ENCODE measurements around the gene NFE2L2. TPM values are rescaled to one million over a fixed set of nuclear protein-coding genes. Genes with fewer than 3 reads are reported as not detected.

NFE2L2 gene
- total and polyA plus RNA-seq, 2 donors, result 46.6 to 91.7 TPM

DNA sequence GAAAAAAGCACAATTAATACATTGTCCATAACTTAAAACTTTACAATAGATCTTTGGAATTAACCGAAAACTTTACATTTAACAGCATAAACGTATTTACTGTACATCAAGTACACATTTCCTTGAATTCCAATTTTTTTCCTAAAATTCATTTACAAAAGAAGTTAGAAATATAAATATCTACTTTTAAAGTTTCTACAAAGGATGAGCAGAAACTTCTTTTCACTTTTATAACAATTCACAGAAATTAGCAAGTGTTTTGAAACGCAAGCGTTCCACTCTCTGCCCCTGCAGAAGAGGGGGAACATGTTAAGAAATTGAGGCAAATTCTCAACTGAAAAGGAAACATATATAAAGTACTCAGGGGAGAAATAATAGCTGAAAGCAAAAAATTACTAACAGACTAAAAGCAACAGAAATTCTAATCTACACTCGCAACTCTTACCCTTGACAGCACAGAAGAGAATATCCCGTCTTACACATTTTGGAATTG lies 1.5 kb downstream of the NFE2L2 start:
- H3K9me3 ChIP-seq (ENCODE audit: control insufficient read depth in 2 of 2, insufficient read depth in 1 of 2, low read length in 1 of 2), result no peaks in the 10 kb centered on the region
- 2% methylated on average over 6 of the region's 6 CpGs for WGBS
- H3K4me1 ChIP-seq (ENCODE audit: control insufficient read depth in 2 of 2, insufficient read depth in 2 of 2, low read length in 2 of 2), result peaks cover 13 to 15% of the 10 kb centered on the region in 2 donors
- peak overlapping the region; percentile 85 to 98 for H3K27ac ChIP-seq (ENCODE audit: low read depth in 1 of 2, low read length in 1 of 2)
- no peaks in the 10 kb centered on the region for H3K27me3 ChIP-seq (ENCODE audit: control insufficient read depth in 2 of 2, insufficient read depth in 1 of 2, low read length in 1 of 2)
- H3K36me3 ChIP-seq (ENCODE audit: control insufficient read depth in 2 of 2, insufficient read depth in 2 of 2, low read length in 1 of 2), result no peaks in the 10 kb centered on the region
- DNase-seq (ENCODE audit: low read depth in 6 of 9, low spot score in 9 of 9), result no peak
- peak overlapping the region; percentile 90 to 96 for H3K4me3 ChIP-seq (ENCODE audit: low read length in 2 of 2)

DNA sequence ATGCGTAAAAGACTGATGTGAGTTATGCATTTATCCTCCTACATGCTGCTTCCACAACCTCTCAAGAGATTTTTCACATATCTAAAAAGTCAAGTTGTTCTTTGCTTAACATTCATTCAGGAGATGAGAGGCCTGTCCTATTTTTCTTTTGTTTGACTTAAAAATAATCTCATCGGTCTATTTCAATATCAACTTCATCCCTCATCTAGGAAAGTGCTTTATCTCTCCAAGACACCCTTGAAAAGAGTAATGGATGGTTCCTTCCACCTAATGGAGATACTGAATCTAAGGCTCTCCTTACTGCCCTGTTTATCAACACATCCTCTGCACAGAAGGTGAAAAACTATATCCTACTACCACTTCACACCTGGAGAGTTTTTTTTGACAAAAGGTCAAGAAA lies 2.4 kb downstream of the NFE2L2 start:
- DNase-seq (ENCODE audit: low read depth in 6 of 9, low spot score in 9 of 9), result peak in 1 of 9 donors; percentile 25
- peak overlapping the region; percentile 36 to 90 for H3K4me3 ChIP-seq (ENCODE audit: low read length in 2 of 2)
- H3K9me3 ChIP-seq (ENCODE audit: control insufficient read depth in 2 of 2, insufficient read depth in 1 of 2, low read length in 1 of 2), result no peaks in the 10 kb centered on the region
- WGBS, result 48% methylated on average over 2 of the region's 2 CpGs
- no peaks in the 10 kb centered on the region for H3K27me3 ChIP-seq (ENCODE audit: control insufficient read depth in 2 of 2, insufficient read depth in 1 of 2, low read length in 1 of 2)
- H3K27ac ChIP-seq (ENCODE audit: low read depth in 1 of 2, low read length in 1 of 2), result peak overlapping the region in 1 of 2 donors; percentile 2
- no peaks in the 10 kb centered on the region for H3K36me3 ChIP-seq (ENCODE audit: control insufficient read depth in 2 of 2, insufficient read depth in 2 of 2, low read length in 1 of 2)
- H3K4me1 ChIP-seq (ENCODE audit: control insufficient read depth in 2 of 2, insufficient read depth in 2 of 2, low read length in 2 of 2), result peaks cover 18 to 21% of the 10 kb centered on the region in 2 donors

DNA sequence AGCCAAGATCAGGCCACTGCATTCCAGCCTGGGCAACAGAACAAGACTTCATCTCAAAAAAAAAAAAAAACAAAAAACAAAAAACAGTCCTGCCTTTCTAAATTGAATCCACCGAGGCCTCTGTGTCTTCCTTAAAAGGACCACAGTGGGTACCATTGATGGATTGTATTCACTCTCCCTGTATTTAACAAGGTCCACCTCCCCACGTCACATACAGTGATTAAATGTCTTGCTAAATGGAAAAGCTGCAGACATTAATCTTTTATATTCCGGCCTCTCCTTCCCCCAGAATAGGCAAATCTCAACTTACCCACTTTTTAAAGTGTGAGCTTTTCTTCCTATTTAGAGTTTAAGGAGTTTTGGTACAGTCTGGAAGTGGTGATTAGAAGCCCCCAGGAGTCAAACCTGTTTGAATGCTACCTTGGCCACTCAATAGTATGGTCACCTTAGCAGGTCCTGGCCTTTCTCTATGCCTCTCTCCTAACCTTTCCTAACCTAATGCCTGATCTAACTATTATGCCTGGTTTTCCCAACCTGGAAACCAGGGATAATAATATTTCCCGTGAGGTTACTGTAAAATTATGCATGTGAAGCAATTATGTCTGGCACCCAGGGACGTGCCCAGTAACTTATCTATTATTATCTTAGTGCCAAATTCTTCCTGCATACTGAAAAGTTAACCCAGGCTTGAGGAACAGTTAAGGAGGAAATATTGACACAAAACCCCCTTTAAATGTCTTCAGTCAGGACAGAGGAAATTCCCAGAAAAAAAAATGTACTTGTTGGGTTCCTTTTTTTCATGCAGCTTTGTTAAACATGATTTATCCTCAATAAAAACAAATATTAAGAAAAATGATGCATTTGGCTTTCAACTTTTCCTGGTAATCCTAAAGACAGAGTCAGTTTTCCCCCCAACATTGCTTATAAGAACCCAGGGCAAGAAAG lies 3.1 kb downstream of the NFE2L2 start:
- WGBS, result 70% methylated on average over 5 of the region's 5 CpGs
- H3K27me3 ChIP-seq (ENCODE audit: control insufficient read depth in 2 of 2, insufficient read depth in 1 of 2, low read length in 1 of 2), result no peaks in the 10 kb centered on the region
- peaks cover 20 to 21% of the 10 kb centered on the region in 2 donors for H3K4me1 ChIP-seq (ENCODE audit: control insufficient read depth in 2 of 2, insufficient read depth in 2 of 2, low read length in 2 of 2)
- H3K9me3 ChIP-seq (ENCODE audit: control insufficient read depth in 2 of 2, insufficient read depth in 1 of 2, low read length in 1 of 2), result no peaks in the 10 kb centered on the region
- DNase-seq (ENCODE audit: low read depth in 6 of 9, low spot score in 9 of 9), result no peak
- H3K4me3 ChIP-seq (ENCODE audit: low read length in 2 of 2), result peak overlapping the region; percentile 36 to 90
- H3K27ac ChIP-seq (ENCODE audit: low read depth in 1 of 2, low read length in 1 of 2), result no peak overlapping the region
- H3K36me3 ChIP-seq (ENCODE audit: control insufficient read depth in 2 of 2, insufficient read depth in 2 of 2, low read length in 1 of 2), result no peaks in the 10 kb centered on the region

DNA sequence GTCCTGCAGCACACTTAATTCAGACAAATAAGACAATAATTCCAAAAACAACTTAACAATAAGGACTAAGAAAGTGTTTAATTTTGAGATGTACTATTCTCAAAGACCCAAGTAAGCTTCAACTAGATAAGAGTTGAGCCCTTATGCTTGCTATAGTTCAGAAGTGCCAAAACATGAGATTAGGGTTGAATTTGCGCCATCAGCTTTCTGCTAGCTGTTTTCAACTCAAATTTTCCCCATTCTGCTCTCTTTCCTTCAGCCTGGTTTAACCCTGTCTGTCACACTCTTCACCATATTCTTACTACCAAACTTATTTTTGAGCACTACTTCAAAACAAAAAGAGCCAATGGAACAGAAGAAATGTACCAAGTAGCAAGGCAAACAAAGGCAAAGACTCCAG lies 4.1 kb downstream of the NFE2L2 start:
- Histone ChIP-seq H3K36me3 (ENCODE audit: control insufficient read depth in 2 of 2, insufficient read depth in 2 of 2, low read length in 1 of 2) (no peaks in the 10 kb centered on the region), H3K27me3 (ENCODE audit: control insufficient read depth in 2 of 2, insufficient read depth in 1 of 2, low read length in 1 of 2) (no peaks in the 10 kb centered on the region), H3K27ac (ENCODE audit: low read depth in 1 of 2, low read length in 1 of 2) (no peak overlapping the region), H3K4me3 (ENCODE audit: low read length in 2 of 2) (no peak overlapping the region), H3K9me3 (ENCODE audit: control insufficient read depth in 2 of 2, insufficient read depth in 1 of 2, low read length in 1 of 2) (no peaks in the 10 kb centered on the region), H3K4me1 (ENCODE audit: control insufficient read depth in 2 of 2, insufficient read depth in 2 of 2, low read length in 2 of 2) (peaks cover 18 to 24% of the 10 kb centered on the region in 2 donors)
- WGBS, result 91% methylated on average over 1 of the region's 1 CpG
- no peak for DNase-seq (ENCODE audit: low read depth in 6 of 9, low spot score in 9 of 9)

DNA sequence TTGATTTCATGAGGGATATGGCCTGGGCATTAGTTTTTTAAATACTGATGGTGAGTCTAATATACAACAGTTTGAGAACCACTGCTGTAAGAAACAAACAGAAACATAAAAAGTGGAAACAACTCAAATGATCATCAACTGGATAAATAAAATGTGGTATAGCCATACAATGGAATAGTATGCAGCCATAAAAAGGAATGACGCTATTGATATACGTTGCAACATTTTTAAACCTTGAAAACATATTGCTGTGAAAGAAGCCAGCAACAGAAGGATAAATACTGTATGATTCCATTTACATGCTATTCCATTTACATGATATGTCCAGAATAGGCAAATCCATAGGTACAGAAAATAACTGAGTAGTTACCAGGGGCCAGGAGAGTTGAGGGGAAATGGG lies 6.5 kb downstream of the NFE2L2 start:
- no peaks in the 10 kb centered on the region for H3K9me3 ChIP-seq (ENCODE audit: control insufficient read depth in 2 of 2, insufficient read depth in 1 of 2, low read length in 1 of 2)
- H3K27me3 ChIP-seq (ENCODE audit: control insufficient read depth in 2 of 2, insufficient read depth in 1 of 2, low read length in 1 of 2), result no peaks in the 10 kb centered on the region
- H3K4me1 ChIP-seq (ENCODE audit: control insufficient read depth in 2 of 2, insufficient read depth in 2 of 2, low read length in 2 of 2), result peaks cover 21 to 27% of the 10 kb centered on the region in 2 donors
- no peak for DNase-seq (ENCODE audit: low read depth in 6 of 9, low spot score in 9 of 9)
- over 99% methylated on average over 2 of the region's 2 CpGs for WGBS
- no peak overlapping the region for H3K27ac ChIP-seq (ENCODE audit: low read depth in 1 of 2, low read length in 1 of 2)
- no peak overlapping the region for H3K4me3 ChIP-seq (ENCODE audit: low read length in 2 of 2)
- peaks cover 0 to 9% of the 10 kb centered on the region in 2 donors for H3K36me3 ChIP-seq (ENCODE audit: control insufficient read depth in 2 of 2, insufficient read depth in 2 of 2, low read length in 1 of 2)

DNA sequence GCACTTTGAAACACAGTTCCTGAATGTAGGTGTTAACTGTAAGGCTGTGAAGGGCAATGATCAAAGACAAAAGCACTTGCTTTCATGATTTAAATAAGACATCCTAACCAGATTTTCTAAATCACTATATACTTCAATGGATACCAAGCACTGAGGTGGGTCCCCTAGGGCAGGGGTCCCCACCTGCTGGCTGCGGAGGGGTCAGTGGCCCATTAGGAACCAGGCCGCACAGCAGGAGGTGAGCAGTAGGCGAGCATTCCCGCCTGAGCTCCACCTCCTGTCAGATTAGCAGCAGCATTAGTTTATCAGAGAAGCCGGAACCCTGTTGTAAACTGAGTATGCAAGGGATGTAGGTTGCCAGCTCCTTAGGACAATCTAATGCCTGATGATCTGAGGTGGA lies 7.1 kb downstream of the NFE2L2 start:
- H3K9me3 ChIP-seq (ENCODE audit: control insufficient read depth in 2 of 2, insufficient read depth in 1 of 2, low read length in 1 of 2), result no peaks in the 10 kb centered on the region
- H3K27ac ChIP-seq (ENCODE audit: low read depth in 1 of 2, low read length in 1 of 2), result peak overlapping the region in 1 of 2 donors; percentile 15
- DNase-seq (ENCODE audit: low read depth in 6 of 9, low spot score in 9 of 9), result no peak
- no peaks in the 10 kb centered on the region for H3K27me3 ChIP-seq (ENCODE audit: control insufficient read depth in 2 of 2, insufficient read depth in 1 of 2, low read length in 1 of 2)
- peaks cover 24 to 31% of the 10 kb centered on the region in 2 donors for H3K4me1 ChIP-seq (ENCODE audit: control insufficient read depth in 2 of 2, insufficient read depth in 2 of 2, low read length in 2 of 2)
- no peak overlapping the region for H3K4me3 ChIP-seq (ENCODE audit: low read length in 2 of 2)
- 97% methylated on average over 5 of the region's 5 CpGs for WGBS
- H3K36me3 ChIP-seq (ENCODE audit: control insufficient read depth in 2 of 2, insufficient read depth in 2 of 2, low read length in 1 of 2), result peaks cover 0 to 9% of the 10 kb centered on the region in 2 donors

DNA sequence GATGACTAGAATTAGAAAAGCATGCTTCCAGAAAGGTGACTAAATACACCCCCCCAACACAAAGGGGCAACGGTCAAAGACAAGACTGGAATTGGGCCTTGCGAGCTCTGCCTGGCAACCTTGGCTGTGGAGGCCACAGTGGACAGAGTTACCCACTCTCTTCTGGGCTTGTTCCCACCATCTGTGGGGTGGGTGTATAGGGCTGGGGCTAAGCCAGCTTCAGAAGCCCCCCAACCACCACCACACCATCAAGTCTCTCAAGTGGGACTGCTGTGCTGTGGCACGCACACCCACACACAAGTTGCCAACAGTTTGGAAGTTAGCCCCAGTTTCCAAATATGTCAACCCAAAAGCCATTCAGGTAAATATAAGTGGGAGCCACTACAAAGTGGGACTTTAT lies 7.8 kb downstream of the NFE2L2 start:
- Histone ChIP-seq H3K36me3 (ENCODE audit: control insufficient read depth in 2 of 2, insufficient read depth in 2 of 2, low read length in 1 of 2) (peaks cover 0 to 9% of the 10 kb centered on the region in 2 donors), H3K27me3 (ENCODE audit: control insufficient read depth in 2 of 2, insufficient read depth in 1 of 2, low read length in 1 of 2) (no peaks in the 10 kb centered on the region), H3K4me3 (ENCODE audit: low read length in 2 of 2) (no peak overlapping the region), H3K4me1 (ENCODE audit: control insufficient read depth in 2 of 2, insufficient read depth in 2 of 2, low read length in 2 of 2) (peaks cover 21 to 31% of the 10 kb centered on the region in 2 donors), H3K9me3 (ENCODE audit: control insufficient read depth in 2 of 2, insufficient read depth in 1 of 2, low read length in 1 of 2) (no peaks in the 10 kb centered on the region), H3K27ac (ENCODE audit: low read depth in 1 of 2, low read length in 1 of 2) (peak overlapping the region in 1 of 2 donors; percentile 36)
- no peak for DNase-seq (ENCODE audit: low read depth in 6 of 9, low spot score in 9 of 9)
- 66% methylated on average over 3 of the region's 3 CpGs for WGBS

DNA sequence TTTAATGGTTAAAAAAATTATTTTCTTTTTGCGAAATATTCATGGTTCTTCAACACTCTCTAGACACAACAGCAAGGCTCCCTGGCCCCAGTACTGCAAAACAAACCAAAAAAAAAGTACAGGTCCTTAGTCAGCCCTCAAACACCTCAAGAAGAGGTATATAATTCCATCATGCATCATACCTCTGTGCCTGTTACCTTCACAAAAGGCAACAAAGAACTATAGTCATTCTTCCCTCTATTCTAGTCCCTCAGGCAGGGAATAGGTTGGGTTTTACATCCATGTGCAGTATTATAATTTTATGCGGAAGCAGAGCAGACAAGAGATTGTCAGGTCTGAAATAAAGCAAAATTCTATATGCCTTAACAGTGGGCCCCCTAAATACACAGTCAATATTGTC lies 8.5 kb downstream of the NFE2L2 start:
- no peak overlapping the region for H3K27ac ChIP-seq (ENCODE audit: low read depth in 1 of 2, low read length in 1 of 2)
- H3K36me3 ChIP-seq (ENCODE audit: control insufficient read depth in 2 of 2, insufficient read depth in 2 of 2, low read length in 1 of 2), result peaks cover 0 to 14% of the 10 kb centered on the region in 2 donors
- WGBS, result over 99% methylated on average over 2 of the region's 2 CpGs
- no peak overlapping the region for H3K4me3 ChIP-seq (ENCODE audit: low read length in 2 of 2)
- H3K9me3 ChIP-seq (ENCODE audit: control insufficient read depth in 2 of 2, insufficient read depth in 1 of 2, low read length in 1 of 2), result no peaks in the 10 kb centered on the region
- DNase-seq (ENCODE audit: low read depth in 6 of 9, low spot score in 9 of 9), result no peak
- no peaks in the 10 kb centered on the region for H3K27me3 ChIP-seq (ENCODE audit: control insufficient read depth in 2 of 2, insufficient read depth in 1 of 2, low read length in 1 of 2)
- peaks cover 16 to 31% of the 10 kb centered on the region in 2 donors for H3K4me1 ChIP-seq (ENCODE audit: control insufficient read depth in 2 of 2, insufficient read depth in 2 of 2, low read length in 2 of 2)

DNA sequence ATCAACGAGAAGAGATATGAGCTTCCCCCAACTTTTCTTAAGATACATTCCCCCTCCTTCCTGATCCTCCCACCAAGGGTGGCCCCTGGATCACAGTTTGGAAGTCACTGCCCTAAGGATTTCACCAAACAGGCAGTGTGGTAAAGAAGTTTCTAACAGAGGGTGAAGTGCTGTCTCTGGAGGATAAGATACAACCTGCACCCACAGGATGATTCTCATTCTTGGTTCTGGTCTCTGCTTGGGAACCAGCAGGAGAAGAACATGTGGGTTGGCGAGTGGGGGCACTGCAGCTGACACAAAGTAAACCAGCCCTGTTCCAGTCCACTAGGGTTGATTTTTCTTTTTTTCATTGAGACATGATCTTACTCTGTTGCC lies 9.3 kb downstream of the NFE2L2 start:
- Histone ChIP-seq H3K4me3 (ENCODE audit: low read length in 2 of 2) (no peak overlapping the region), H3K27ac (ENCODE audit: low read depth in 1 of 2, low read length in 1 of 2) (no peak overlapping the region), H3K36me3 (ENCODE audit: control insufficient read depth in 2 of 2, insufficient read depth in 2 of 2, low read length in 1 of 2) (peaks cover 0 to 17% of the 10 kb centered on the region in 2 donors), H3K4me1 (ENCODE audit: control insufficient read depth in 2 of 2, insufficient read depth in 2 of 2, low read length in 2 of 2) (peaks cover 19 to 27% of the 10 kb centered on the region in 2 donors), H3K9me3 (ENCODE audit: control insufficient read depth in 2 of 2, insufficient read depth in 1 of 2, low read length in 1 of 2) (no peaks in the 10 kb centered on the region), H3K27me3 (ENCODE audit: control insufficient read depth in 2 of 2, insufficient read depth in 1 of 2, low read length in 1 of 2) (no peaks in the 10 kb centered on the region)
- DNase-seq (ENCODE audit: low read depth in 6 of 9, low spot score in 9 of 9), result no peak
- 94% methylated on average over 2 of the region's 2 CpGs for WGBS
